ENCODE measurements around the gene FGFR3.

- TF ChIP-seq CTCF (IDR thresholded peaks at IDR 0.05): peak; percentile 48 to 79 (median 61)
- TF ChIP-seq POLR2AphosphoS5 (IDR thresholded peaks at IDR 0.05): no peak
- no peak for TF ChIP-seq POLR2A (IDR thresholded peaks at IDR 0.05)
These were observed 46.8 kb upstream of the FGFR3 start for GRCh38 chr4:1746265-1746691.
